Measurements from ENCODE around the gene TTYH3.

GRCh38 chr7:2700141-2700850 is 68.5 kb downstream of the TTYH3 start:
- no peak for TF ChIP-seq CTCF (IDR thresholded peaks at IDR 0.05)
- no peak for TF ChIP-seq SIN3A (IDR thresholded peaks at IDR 0.05; ENCODE audit: borderline replicate concordance, insufficient read depth, low read depth, low read length)
- TF ChIP-seq POLR2AphosphoS5 (IDR thresholded peaks at IDR 0.05; ENCODE audit: low read depth, low read length): no peak
- no peak for TF ChIP-seq TCF7L2 (IDR thresholded peaks at IDR 0.05; ENCODE audit: low read depth, low read length)
- TF ChIP-seq REST (IDR thresholded peaks at IDR 0.05; ENCODE audit: insufficient read depth in 1 of 2, low read depth in 2 of 2, low read length in 1 of 2): no peak

Data from Panc1 (cell line).